ENCODE measurements around the gene FAM98B.

GRCh38 chr15:38440353-38441129, 13.4 kb upstream of the FAM98B start:
- TF ChIP-seq EZH2phosphoT487 (IDR thresholded peaks at IDR 0.05; ENCODE audit: low read depth, severe bottlenecking, unreplicated experiment) (no peak), CTCF (IDR thresholded peaks at IDR 0.05; ENCODE audit: poor library complexity) (peak; percentile 88), EZH2 (IDR thresholded peaks at IDR 0.05; ENCODE audit: borderline replicate concordance) (no peak)
